GM13976 (cell line): ENCODE measurements around the gene APEX1.

Experiments
- DNase-seq: peaks from one replicate; pipeline ENCODE4 v3.0.0; 2012; ENCODE audit warnings: low spot score
- CTCF ChIP-seq: IDR thresholded peaks from 2 replicates; pipeline ENCODE4 v1.5.1; 2012; ENCODE audit warnings: borderline replicate concordance, mild to moderate bottlenecking; ENCODE audit not compliant: insufficient read depth; ENCODE audit errors: extremely low read depth, missing control alignments, control extremely low read depth
- in situ Hi-C: fragments of 300-500 bp; cut with MboI; formaldehyde crosslinking; loops from one replicate; pipeline ENCODE4 v1.12.0; 2022; ENCODE audit warnings: low sequenced_read_pairs, mixed read lengths, inconsistent platforms; ENCODE audit not compliant: unreplicated experiment

Gene APEX1

GRCh38 chr14:20422886-20423285 is 32.1 kb upstream of the APEX1 start:
- no peak for TF ChIP-seq CTCF
- in situ Hi-C loops: no loop called here
- DNase-seq: no peak

GRCh38 chr14:20424851-20425250 is 30.2 kb upstream of the APEX1 start:
- no peak for TF ChIP-seq CTCF
- in situ Hi-C loops: no loop called here
- no peak for DNase-seq

GRCh38 chr14:20427231-20428009 is 27.6 kb upstream of the APEX1 start:
- DNase-seq: peak; percentile 79
- in situ Hi-C loops: no loop called here
- TF ChIP-seq CTCF: no peak

- in situ Hi-C loops: no loop called here
- DNase-seq: no peak
Observed at GRCh38 chr14:20428010-20428365, 27.0 kb upstream of the APEX1 start.

GRCh38 chr14:20428802-20429201 is 26.2 kb upstream of the APEX1 start:
- no peak for TF ChIP-seq CTCF
- in situ Hi-C loops: no loop called here
- peak; percentile 19 for DNase-seq

More at GRCh38 chr14:20428010-20428365, 27.0 kb upstream of the APEX1 start:
- no peak for TF ChIP-seq CTCF

GRCh38 chr14:20429801-20430669 is 25.0 kb upstream of the APEX1 start:
- no peak for DNase-seq
- TF ChIP-seq CTCF: no peak
- in situ Hi-C loops: no loop called here
